NCI-H345 (cell line): ENCODE data around the gene SSX4B.
"Not testable (repeated sequence)": the region's sequence is repeated elsewhere in the genome, so short reads cannot be mapped to it uniquely, and the experiment has no call there.

ENCODE experiments used
- DNase-seq: peaks from one replicate; lab custom pipeline; 2025; lab: John Stamatoyannopoulos, UW

The SSX4B gene

GRCh38 chrX:48411860-48412259 is at the start of gene SSX4B:
Gene SSX4B, minus strand, starts transcription at chrX:48411960. Its CDS starts 588 bp downstream, at chrX:48411372.
- DNase-seq = not testable (repeated sequence)

GRCh38 chrX:48460606-48461005 is 48.8 kb upstream of the SSX4B start:
- no peak for DNase-seq

GRCh38 chrX:48460031-48460430 is 48.3 kb upstream of the SSX4B start:
- no peak for DNase-seq

- no peak for DNase-seq
Measured at GRCh38 chrX:48459483-48459882, 47.7 kb upstream of the SSX4B start.

GRCh38 chrX:48458711-48459110 is 47.0 kb upstream of the SSX4B start:
- DNase-seq = no peak

- DNase-seq = no peak
Measured at GRCh38 chrX:48456628-48457331, 45.0 kb upstream of the SSX4B start.

GRCh38 chrX:48451708-48452107 is 39.9 kb upstream of the SSX4B start:
- no peak for DNase-seq

- DNase-seq = no peak
Measured at GRCh38 chrX:48450076-48450475, 38.3 kb upstream of the SSX4B start.

GRCh38 chrX:48447201-48447600 is 35.4 kb upstream of the SSX4B start:
- DNase-seq = not testable (repeated sequence)

- not testable (repeated sequence) for DNase-seq
Measured at GRCh38 chrX:48433713-48434112, 22.0 kb upstream of the SSX4B start.

GRCh38 chrX:48430166-48430565 is 18.4 kb upstream of the SSX4B start:
- not testable (repeated sequence) for DNase-seq

GRCh38 chrX:48429606-48430005 is 17.8 kb upstream of the SSX4B start:
- DNase-seq = not testable (repeated sequence)

- DNase-seq = not testable (repeated sequence)
Measured at GRCh38 chrX:48427027-48427716, 15.4 kb upstream of the SSX4B start.

GRCh38 chrX:48397825-48398224 is 13.9 kb downstream of the SSX4B start:
- not testable (repeated sequence) for DNase-seq

- DNase-seq = not testable (repeated sequence)
Measured at GRCh38 chrX:48396931-48397330, 14.8 kb downstream of the SSX4B start.

- not testable (repeated sequence) for DNase-seq
Measured at GRCh38 chrX:48383239-48383638, 28.5 kb downstream of the SSX4B start, which contains the start of gene SSX4. Gene SSX4, plus strand, starts transcription at chrX:48383539. Its CDS starts 515 bp downstream, at chrX:48384054.

GRCh38 chrX:48370408-48370807 is 41.4 kb downstream of the SSX4B start:
- not testable (repeated sequence) for DNase-seq

GRCh38 chrX:48367717-48368408 is 43.9 kb downstream of the SSX4B start:
- DNase-seq = not testable (repeated sequence)

GRCh38 chrX:48359281-48359680 is 52.5 kb downstream of the SSX4B start:
- DNase-seq = not testable (repeated sequence)

- DNase-seq = no peak
Measured at GRCh38 chrX:48357681-48358080, 54.1 kb downstream of the SSX4B start.

GRCh38 chrX:48356315-48357094 is 55.3 kb downstream of the SSX4B start, which contains the start of gene SSX3:
Gene SSX3, minus strand, starts transcription at chrX:48356703. Its CDS starts 1,454 bp downstream, at chrX:48355249.
- DNase-seq = not testable (repeated sequence)
